SK-N-MC (cell line): Measurements from ENCODE around the gene GNG12.

Experiments
- EZH2 ChIP-seq: fragments of 200-600 bp; sonication (generic); IDR thresholded peaks from one replicate; pipeline ENCODE4 v1.6.1; 2017; ENCODE audit warnings: antibody characterized with exemption
- FOXP2 ChIP-seq: optimal IDR thresholded peaks from 2 replicates; pipeline ENCODE3; 2011; ENCODE audit warnings: mild to moderate bottlenecking, moderate library complexity; ENCODE audit not compliant: insufficient read depth; ENCODE audit errors: extremely low read length, control extremely low read depth
- POLR2AphosphoS5 ChIP-seq: IDR thresholded peaks from 2 replicates; pipeline ENCODE4 v1.6.1; 2012; ENCODE audit warnings: mild to moderate bottlenecking, low read depth, low read length, borderline replicate concordance

DNA sequence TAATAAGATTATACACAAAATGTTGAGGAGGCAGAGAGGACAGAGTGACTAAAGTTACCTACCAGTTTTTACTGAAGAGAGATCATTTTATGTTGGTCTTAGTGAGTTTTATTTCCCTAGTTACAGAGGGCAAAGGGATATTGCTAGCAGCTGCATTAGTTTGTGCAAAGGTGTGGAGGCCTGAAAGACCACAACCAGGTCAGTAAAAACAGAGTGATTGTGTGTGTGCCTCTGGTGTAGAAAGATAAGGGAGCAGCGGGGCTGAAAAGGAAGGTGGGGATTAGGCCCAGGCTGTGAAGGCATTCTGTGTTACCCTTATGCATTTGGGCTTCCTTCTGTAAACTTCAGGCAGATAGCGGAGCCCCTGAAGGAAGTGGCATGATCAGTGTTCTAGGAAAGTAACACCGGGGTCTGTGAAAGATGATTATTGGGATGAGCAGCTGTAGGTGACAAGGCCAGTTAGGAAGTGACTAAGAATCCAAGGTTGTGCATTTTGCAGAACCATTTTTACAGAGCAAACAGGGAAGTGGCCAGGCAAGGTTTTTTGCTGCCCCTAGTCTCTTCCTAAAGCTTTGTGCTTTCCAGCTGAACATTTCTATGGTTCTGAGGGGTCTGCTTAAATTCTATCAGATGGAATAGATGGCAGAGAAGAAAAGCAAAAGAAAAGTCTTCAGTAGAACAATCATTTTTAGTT is 144.6 kb downstream of the GNG12 start:
- TF ChIP-seq EZH2 (no peak), FOXP2 (no peak), POLR2AphosphoS5 (no peak)
